ENCODE data around the gene C14orf93.

Gene C14orf93

GRCh38 chr14:22995889-22996625 lies 13.9 kb downstream of the C14orf93 start:
- H3K79me2 ChIP-seq (ENCODE audit: low read length), result no peaks in the 10 kb centered on the region
- no peak overlapping the region for H2AFZ ChIP-seq (ENCODE audit: low read depth, low read length)
- H3K9me3 ChIP-seq (ENCODE audit: insufficient read depth, low read length), result no peaks in the 10 kb centered on the region
- no peak overlapping the region for H3K4me3 ChIP-seq (ENCODE audit: low read length)
- H3K9ac ChIP-seq (ENCODE audit: low read length), result no peak overlapping the region
- peaks cover 3% of the 10 kb centered on the region; the same call in 1 of the 2 replicates for H3K4me1 ChIP-seq (ENCODE audit: low read length)
- H3K27ac ChIP-seq (ENCODE audit: low read length), result no peak overlapping the region
- TF ChIP-seq CTCF (IDR thresholded peaks at IDR 0.05; ENCODE audit: low read depth, low read length) (no peak), EZH2phosphoT487 (IDR thresholded peaks at IDR 0.05; ENCODE audit: low read depth) (no peak)
- no peak overlapping the region for H3K4me2 ChIP-seq (ENCODE audit: low read length)
- no peaks in the 10 kb centered on the region for H4K20me1 ChIP-seq (ENCODE audit: insufficient read depth, low read length)
- H3K36me3 ChIP-seq (replicated peaks; ENCODE audit: low read depth, low read length), result no peaks in the 10 kb centered on the region
- no peaks in the 10 kb centered on the region for H3K27me3 ChIP-seq (ENCODE audit: low read depth, low read length)

- Histone ChIP-seq H3K79me2 (ENCODE audit: low read length) (no peaks in the 10 kb centered on the region), H3K27me3 (ENCODE audit: low read depth, low read length) (no peaks in the 10 kb centered on the region), H3K4me2 (ENCODE audit: low read length) (peak overlapping the region; percentile 58), H2AFZ (ENCODE audit: low read depth, low read length) (0 out of 2 replicates have a peak overlapping the region, but pooled peaks have one; percentile 52), H3K9ac (ENCODE audit: low read length) (no peak overlapping the region), H3K4me1 (ENCODE audit: low read length) (peaks cover 3% of the 10 kb centered on the region; the same call in 1 of the 2 replicates), H3K36me3 (replicated peaks; ENCODE audit: low read depth, low read length) (no peaks in the 10 kb centered on the region), H3K27ac (ENCODE audit: low read length) (no peak overlapping the region), H3K4me3 (ENCODE audit: low read length) (no peak overlapping the region), H4K20me1 (ENCODE audit: insufficient read depth, low read length) (no peaks in the 10 kb centered on the region), H3K9me3 (ENCODE audit: insufficient read depth, low read length) (no peaks in the 10 kb centered on the region)
- TF ChIP-seq CTCF (IDR thresholded peaks at IDR 0.05; ENCODE audit: low read depth, low read length) (peak; percentile 72), EZH2phosphoT487 (IDR thresholded peaks at IDR 0.05; ENCODE audit: low read depth) (no peak)
Measured at GRCh38 chr14:22994762-22995275, 15.1 kb downstream of the C14orf93 start.

GRCh38 chr14:22993517-22993916 lies 16.4 kb downstream of the C14orf93 start:
- Histone ChIP-seq H3K27me3 (ENCODE audit: low read depth, low read length) (no peaks in the 10 kb centered on the region), H3K36me3 (replicated peaks; ENCODE audit: low read depth, low read length) (no peaks in the 10 kb centered on the region), H4K20me1 (ENCODE audit: insufficient read depth, low read length) (no peaks in the 10 kb centered on the region), H3K9me3 (ENCODE audit: insufficient read depth, low read length) (no peaks in the 10 kb centered on the region), H3K4me1 (ENCODE audit: low read length) (peaks cover 3% of the 10 kb centered on the region; the same call in 1 of the 2 replicates), H2AFZ (ENCODE audit: low read depth, low read length) (no peak overlapping the region), H3K4me2 (ENCODE audit: low read length) (no peak overlapping the region), H3K9ac (ENCODE audit: low read length) (no peak overlapping the region), H3K4me3 (ENCODE audit: low read length) (no peak overlapping the region), H3K27ac (ENCODE audit: low read length) (no peak overlapping the region), H3K79me2 (ENCODE audit: low read length) (no peaks in the 10 kb centered on the region)
- TF ChIP-seq EZH2phosphoT487 (IDR thresholded peaks at IDR 0.05; ENCODE audit: low read depth) (no peak), CTCF (IDR thresholded peaks at IDR 0.05; ENCODE audit: low read depth, low read length) (no peak)

GRCh38 chr14:22991852-22992251 lies 18.1 kb downstream of the C14orf93 start:
- Histone ChIP-seq H3K9me3 (ENCODE audit: insufficient read depth, low read length) (no peaks in the 10 kb centered on the region), H3K27me3 (ENCODE audit: low read depth, low read length) (no peaks in the 10 kb centered on the region), H3K9ac (ENCODE audit: low read length) (no peak overlapping the region), H3K4me1 (ENCODE audit: low read length) (peaks cover 3% of the 10 kb centered on the region; the same call in 1 of the 2 replicates), H4K20me1 (ENCODE audit: insufficient read depth, low read length) (no peaks in the 10 kb centered on the region), H3K79me2 (ENCODE audit: low read length) (no peaks in the 10 kb centered on the region), H2AFZ (ENCODE audit: low read depth, low read length) (no peak overlapping the region), H3K36me3 (replicated peaks; ENCODE audit: low read depth, low read length) (no peaks in the 10 kb centered on the region), H3K4me3 (ENCODE audit: low read length) (no peak overlapping the region), H3K27ac (ENCODE audit: low read length) (no peak overlapping the region), H3K4me2 (ENCODE audit: low read length) (no peak overlapping the region)
- TF ChIP-seq EZH2phosphoT487 (IDR thresholded peaks at IDR 0.05; ENCODE audit: low read depth) (no peak), CTCF (IDR thresholded peaks at IDR 0.05; ENCODE audit: low read depth, low read length) (no peak)

All from OCI-LY3 (cell line).